HG03103 (cell line): ENCODE measurements around the gene CDHR5.
"Not testable (repeated sequence)": the region's sequence is repeated elsewhere in the genome, so short reads cannot be mapped to it uniquely, and the experiment has no call there.

Source experiments
- ATAC-seq: cut with Tn5 transposase; IDR thresholded peaks from one replicate; pipeline ENCODE4 v1.9.1; 2021; ENCODE audit warnings: low read depth; ENCODE audit not compliant: unreplicated experiment

Gene CDHR5

GRCh38 chr11:592501-592900 lies 32.3 kb downstream of the CDHR5 start:
- no peak for ATAC-seq

DNA sequence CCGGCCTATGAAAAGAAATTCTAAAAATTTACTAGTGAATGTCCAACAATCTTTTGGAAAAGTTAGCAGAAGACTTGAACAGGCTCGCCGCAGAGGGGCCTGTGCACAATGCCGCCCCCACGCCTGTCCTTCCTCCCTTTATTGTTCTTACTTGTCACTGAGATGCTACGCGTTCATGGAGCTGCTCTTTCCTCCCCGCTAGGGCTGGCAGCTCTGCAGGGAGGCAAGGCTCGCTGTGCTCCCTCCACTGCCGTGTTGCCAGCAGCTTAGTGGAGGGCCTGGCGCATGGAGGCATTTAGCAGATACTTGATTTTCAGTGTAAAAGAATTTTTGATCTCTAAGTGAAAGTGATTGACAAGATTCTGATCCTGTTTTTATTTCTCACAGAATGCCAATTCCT lies 33.8 kb downstream of the CDHR5 start:
- ATAC-seq: no peak

- no peak for ATAC-seq
These were observed 35.0 kb downstream of the CDHR5 start for GRCh38 chr11:589798-590197.

- no peak for ATAC-seq
These were observed 36.8 kb downstream of the CDHR5 start for GRCh38 chr11:587978-588380.

GRCh38 chr11:587546-587945 lies 37.2 kb downstream of the CDHR5 start:
- no peak for ATAC-seq

- ATAC-seq: no peak
These were observed 38.1 kb downstream of the CDHR5 start for GRCh38 chr11:586376-587316.

- no peak for ATAC-seq
These were observed 40.5 kb downstream of the CDHR5 start for GRCh38 chr11:584287-584686.

- ATAC-seq: no peak
These were observed 43.0 kb downstream of the CDHR5 start for GRCh38 chr11:581752-582151.

DNA sequence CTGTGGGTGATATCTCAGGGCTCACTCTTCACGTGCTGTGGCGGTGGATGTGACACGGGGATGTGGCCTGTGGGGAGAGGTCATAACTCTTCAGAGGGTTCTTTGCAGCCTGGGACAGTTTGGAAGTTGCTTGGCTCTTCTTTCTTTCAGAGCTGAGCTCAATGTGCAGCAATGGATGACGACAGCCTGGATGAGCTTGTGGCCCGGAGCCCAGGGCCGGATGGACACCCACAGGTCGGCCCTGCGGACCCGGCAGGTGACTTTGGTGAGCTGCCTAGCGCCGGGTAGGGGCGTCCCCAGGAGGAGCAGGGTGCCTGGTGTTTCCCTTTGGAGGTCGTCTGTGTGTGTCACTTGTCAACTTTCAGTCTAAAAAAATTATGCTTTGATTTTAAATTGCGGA lies 43.4 kb downstream of the CDHR5 start:
- no peak for ATAC-seq

GRCh38 chr11:579830-580601 lies 44.7 kb downstream of the CDHR5 start:
- ATAC-seq: no peak

- no peak for ATAC-seq
These were observed 46.3 kb downstream of the CDHR5 start for GRCh38 chr11:578276-579035.

DNA sequence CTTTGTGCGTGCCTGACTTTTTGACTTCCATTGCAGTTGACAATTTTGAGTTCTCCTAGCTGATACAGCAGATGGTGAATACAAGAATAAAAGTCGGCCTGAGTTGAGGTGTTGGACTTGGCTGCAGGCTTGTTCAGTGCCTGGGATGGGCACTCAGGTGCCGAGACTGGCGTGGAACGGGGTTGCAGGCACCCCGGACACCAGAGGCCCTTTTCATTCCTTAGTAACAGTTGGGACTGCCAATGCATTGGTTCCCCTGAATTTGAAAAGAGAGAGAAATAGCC lies 47.2 kb downstream of the CDHR5 start:
- no peak for ATAC-seq

DNA sequence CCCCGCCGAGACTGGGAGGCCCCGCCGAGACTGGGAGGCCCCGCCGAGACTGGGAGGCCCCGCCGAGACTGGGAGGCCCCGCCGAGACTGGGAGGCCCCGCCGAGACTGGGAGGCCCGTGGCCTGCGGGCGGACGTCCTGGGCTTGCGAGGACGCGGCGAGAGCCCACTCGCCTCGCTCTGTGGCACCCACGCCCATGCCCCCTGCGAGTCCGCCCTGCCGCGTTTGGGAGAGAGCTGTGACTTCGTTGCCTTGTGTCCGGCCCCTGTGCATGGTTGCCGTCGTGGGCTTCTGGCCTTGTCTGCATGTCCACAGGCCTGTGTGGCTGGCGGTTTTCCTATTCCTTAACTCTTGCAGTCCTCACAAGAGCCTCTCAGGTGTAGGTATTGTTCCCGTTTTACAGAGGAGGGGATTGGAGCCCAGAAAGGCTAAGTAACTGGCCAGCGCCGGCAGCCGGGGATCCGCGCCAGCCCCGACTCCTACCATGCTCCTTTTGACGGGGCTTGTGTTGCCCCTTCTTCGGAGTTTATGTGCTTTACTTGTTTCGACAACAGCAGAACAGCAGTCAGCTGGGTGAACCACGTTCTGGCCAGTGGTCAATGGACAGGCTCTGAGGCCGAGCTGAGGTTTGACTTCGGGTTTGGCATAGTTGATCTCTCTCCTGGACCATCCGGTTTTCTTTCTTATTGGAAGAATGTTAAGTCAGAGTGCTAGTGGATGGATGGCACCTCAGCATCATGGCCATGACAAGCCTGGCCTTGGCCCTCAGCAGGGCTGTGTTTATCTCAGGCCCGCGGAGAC lies 47.7 kb downstream of the CDHR5 start:
- no peak for ATAC-seq

DNA sequence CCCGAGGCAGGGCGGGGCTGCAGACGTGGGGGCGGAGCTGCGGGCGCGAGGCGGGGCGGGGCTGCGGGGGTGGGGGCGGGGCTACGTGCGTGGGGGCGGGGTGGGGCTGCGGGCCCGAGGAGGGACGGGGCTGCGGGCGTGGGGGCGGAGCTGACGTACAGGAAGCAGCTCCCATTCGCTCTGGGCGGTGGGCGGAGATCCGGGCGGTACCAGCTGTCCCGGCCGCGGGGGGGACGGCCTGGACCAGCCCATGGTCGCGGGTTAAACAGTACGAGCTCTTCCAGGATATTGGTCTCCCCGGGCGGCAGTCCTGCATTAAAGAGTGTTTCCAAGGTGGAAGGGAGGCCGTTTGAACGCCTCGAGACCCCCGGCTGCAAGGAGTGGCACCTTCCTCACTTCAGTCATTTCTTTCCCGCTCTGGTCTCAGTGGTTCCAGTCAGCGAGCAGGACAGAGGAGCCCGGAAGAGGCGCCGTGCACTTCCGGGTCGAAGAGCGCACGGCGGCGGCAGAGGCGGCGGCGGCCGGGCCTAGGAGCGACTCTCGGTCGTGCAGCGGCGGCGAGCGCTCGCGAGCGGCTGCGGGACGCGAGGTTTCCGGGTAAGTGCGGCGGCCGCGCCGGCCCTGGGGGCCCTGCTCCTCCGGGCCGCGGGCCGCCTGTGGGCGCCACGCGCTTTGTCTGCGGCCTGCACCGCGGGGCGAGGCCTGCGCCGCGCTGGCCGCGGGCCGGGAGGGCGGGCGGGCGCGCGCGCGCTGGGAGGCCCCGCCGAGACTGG lies 48.6 kb downstream of the CDHR5 start, which contains the start of gene PHRF1:
PHRF1 (plus strand) TSS at position 475 of the 773 bp plus-strand sequence. CDS start 5,043 bp downstream, outside the sequence.
- peak; percentile 72 for ATAC-seq

- peak; percentile 45 for ATAC-seq
These were observed 49.3 kb downstream of the CDHR5 start for GRCh38 chr11:575313-575995.

GRCh38 chr11:574632-575312 lies 50.0 kb downstream of the CDHR5 start:
- no peak for ATAC-seq

DNA sequence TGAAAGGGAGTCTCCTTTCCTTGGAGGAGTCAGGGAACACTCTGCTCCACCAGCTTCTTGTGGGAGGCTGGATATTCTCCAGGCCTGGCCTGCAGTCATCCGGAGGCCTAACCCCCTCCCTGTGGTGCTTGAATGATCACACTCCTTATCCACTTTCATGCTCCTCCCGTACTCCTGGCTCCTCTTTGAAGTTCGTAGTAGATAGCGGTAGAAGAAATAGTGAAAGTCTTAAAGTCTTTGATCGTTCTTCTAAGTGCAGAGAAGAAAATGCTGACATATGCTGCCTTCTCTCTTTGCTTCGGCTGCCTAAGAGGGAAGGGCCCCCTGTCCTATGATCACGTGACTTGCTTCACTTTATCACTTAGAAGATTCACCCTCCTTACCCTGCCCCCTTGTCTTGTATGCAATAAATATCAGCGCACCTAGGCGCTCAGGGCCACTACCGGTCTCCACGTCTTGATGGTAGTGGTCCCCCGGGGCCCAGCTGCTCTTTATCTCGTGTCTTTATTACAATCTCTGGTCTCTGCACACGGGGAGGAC lies 50.7 kb downstream of the CDHR5 start:
- not testable (repeated sequence) for ATAC-seq

- ATAC-seq: no peak
These were observed 51.5 kb downstream of the CDHR5 start for GRCh38 chr11:573146-573759.
